DOHH2 (cell line): ENCODE measurements around the gene COL4A3.

ENCODE experiments used
- H3F3A ChIP-seq: fragments of 200-600 bp; sonication (generic), shearing (Covaris generic); 2 replicates; pipeline ENCODE4 v1.6.0; 2016; ENCODE audit warnings: antibody characterized with exemption, mild to moderate bottlenecking; ENCODE audit not compliant: control insufficient read depth, insufficient read depth
- H3K27ac ChIP-seq: fragments of 200-600 bp; sonication (generic); 2 replicates; pipeline ENCODE4 v1.5.1; 2014; ENCODE audit warnings: low read depth, mild to moderate bottlenecking, low read length, moderate library complexity
- H3K27me3 ChIP-seq: fragments of 200-600 bp; sonication (generic); 2 replicates; pipeline ENCODE4 v1.6.1; 2014; ENCODE audit warnings: mild to moderate bottlenecking, low read length, mixed read lengths; ENCODE audit not compliant: control insufficient read depth
- H3K36me3 ChIP-seq: fragments of 200-600 bp; sonication (generic); 2 replicates; pipeline ENCODE4 v1.6.1; 2014; ENCODE audit warnings: mild to moderate bottlenecking, low read length, moderate library complexity, mixed read lengths; ENCODE audit not compliant: control insufficient read depth
- H3K4me1 ChIP-seq: fragments of 200-600 bp; sonication (generic); 2 replicates; pipeline ENCODE4 v1.6.1; 2014; ENCODE audit warnings: mild to moderate bottlenecking, low read length, mixed read lengths; ENCODE audit not compliant: control insufficient read depth
- H3K4me2 ChIP-seq: fragments of 200-600 bp; sonication (generic); 2 replicates; pipeline ENCODE4 v1.6.0; 2014; ENCODE audit warnings: mild to moderate bottlenecking, low read length, moderate library complexity
- H3K4me3 ChIP-seq: fragments of 200-600 bp; sonication (generic); 2 replicates; pipeline ENCODE4 v1.5.1; 2014; ENCODE audit warnings: mild to moderate bottlenecking, low read length, mixed read lengths
- H3K79me2 ChIP-seq: fragments of 200-600 bp; sonication (generic); 2 replicates; pipeline ENCODE4 v1.6.1; 2014; ENCODE audit warnings: mild to moderate bottlenecking, low read length, mixed read lengths; ENCODE audit not compliant: control insufficient read depth
- H3K9me2 ChIP-seq: fragments of 200-600 bp; sonication (generic); replicated peaks from 2 replicates; pipeline ENCODE4 v1.6.1; 2014; ENCODE audit warnings: mild to moderate bottlenecking, low read length, mixed read lengths; ENCODE audit not compliant: control insufficient read depth
- H3K9me3 ChIP-seq: fragments of 200-600 bp; sonication (generic); 2 replicates; pipeline ENCODE4 v1.6.1; 2014; ENCODE audit warnings: antibody characterized with exemption, low read length, mixed read lengths; ENCODE audit not compliant: control insufficient read depth, insufficient read depth
- H4K20me1 ChIP-seq: fragments of 200-600 bp; sonication (generic); 2 replicates; pipeline ENCODE4 v1.6.0; 2014; ENCODE audit warnings: low read depth, mild to moderate bottlenecking, antibody characterized with exemption, low read length, moderate library complexity; ENCODE audit not compliant: control insufficient read depth, insufficient read depth
- CTCF ChIP-seq: fragments of 200-600 bp; sonication (generic); IDR thresholded peaks from one replicate; pipeline ENCODE4 v1.5.1; 2014; ENCODE audit warnings: antibody characterized with exemption, mild to moderate bottlenecking, low read depth, low read length; ENCODE audit not compliant: poor library complexity, severe bottlenecking
- EZH2phosphoT487 ChIP-seq: fragments of 200-600 bp; sonication (generic); IDR thresholded peaks from 2 replicates; pipeline ENCODE4 v1.6.1; 2017; ENCODE audit warnings: borderline replicate concordance, mild to moderate bottlenecking, antibody characterized with exemption, low read length, moderate library complexity, mixed read lengths

Gene COL4A3

GRCh38 chr2:227183657-227184367 lies 19.4 kb downstream of the COL4A3 start:
- Histone ChIP-seq H3K4me3 (no peak overlapping the region), H3K27ac (no peak overlapping the region), H3K4me1 (peaks cover 11% of the 10 kb centered on the region), H4K20me1 (no peaks in the 10 kb centered on the region), H3F3A (no peaks in the 10 kb centered on the region), H3K27me3 (no peaks in the 10 kb centered on the region), H3K4me2 (no peak overlapping the region), H3K9me3 (no peaks in the 10 kb centered on the region), H3K36me3 (no peaks in the 10 kb centered on the region), H3K9me2 (no peaks in the 10 kb centered on the region), H3K79me2 (no peaks in the 10 kb centered on the region)
- TF ChIP-seq CTCF (no peak), EZH2phosphoT487 (no peak)

- H3K27me3 ChIP-seq: no peaks in the 10 kb centered on the region
- H3K4me3 ChIP-seq: no peak overlapping the region
- no peaks in the 10 kb centered on the region for H3K36me3 ChIP-seq
- H3K27ac ChIP-seq: no peak overlapping the region
- no peaks in the 10 kb centered on the region for H3K9me2 ChIP-seq
- H3K79me2 ChIP-seq: no peaks in the 10 kb centered on the region
- no peaks in the 10 kb centered on the region for H3F3A ChIP-seq
- no peaks in the 10 kb centered on the region for H4K20me1 ChIP-seq
- H3K9me3 ChIP-seq: no peaks in the 10 kb centered on the region
- peaks cover 11% of the 10 kb centered on the region for H3K4me1 ChIP-seq
- TF ChIP-seq CTCF (no peak), EZH2phosphoT487 (no peak)
- H3K4me2 ChIP-seq: no peak overlapping the region
Measured at GRCh38 chr2:227185615-227186232, 21.3 kb downstream of the COL4A3 start.

GRCh38 chr2:227186751-227187150 lies 22.3 kb downstream of the COL4A3 start:
- no peaks in the 10 kb centered on the region for H3K79me2 ChIP-seq
- no peaks in the 10 kb centered on the region for H3K27me3 ChIP-seq
- no peak overlapping the region for H3K27ac ChIP-seq
- no peaks in the 10 kb centered on the region for H4K20me1 ChIP-seq
- no peaks in the 10 kb centered on the region for H3F3A ChIP-seq
- H3K4me1 ChIP-seq: peaks cover 11% of the 10 kb centered on the region
- TF ChIP-seq CTCF (no peak), EZH2phosphoT487 (no peak)
- no peaks in the 10 kb centered on the region for H3K9me2 ChIP-seq
- H3K4me3 ChIP-seq: no peak overlapping the region
- H3K36me3 ChIP-seq: no peaks in the 10 kb centered on the region
- H3K4me2 ChIP-seq: no peak overlapping the region; the same call in 1 of the 2 replicates
- H3K9me3 ChIP-seq: no peaks in the 10 kb centered on the region
